Coronary artery (tissue), 2 donors: Measurements from ENCODE around the gene DNAJC11.
"Not testable (repeated sequence)": the region's sequence is repeated elsewhere in the genome, so short reads cannot be mapped to it uniquely, and the experiment has no call there.

ENCODE experiments used
- DNase-seq: peaks from one replicate; pipeline ENCODE4 v3.0.0-alpha.2; 2017; ENCODE audit warnings: low spot score
- H3K27ac ChIP-seq, 2 donors: fragments of 200-600 bp; sonication (generic); one replicate each; pipeline ENCODE4 v1.5.1; 2016 to 2019
- H3K4me3 ChIP-seq: fragments of 200-600 bp; sonication (generic); 2 replicates; pipeline ENCODE4 v1.5.1; 2016; ENCODE audit warnings: mild to moderate bottlenecking, moderate library complexity
- TF ChIP-seq, protein P1 (sequence below): fragments of 200-600 bp; sonication (generic); IDR thresholded peaks from one replicate; pipeline ENCODE4 v1.5.1; 2019; ENCODE audit warnings: antibody characterized with exemption

Gene DNAJC11

DNA sequence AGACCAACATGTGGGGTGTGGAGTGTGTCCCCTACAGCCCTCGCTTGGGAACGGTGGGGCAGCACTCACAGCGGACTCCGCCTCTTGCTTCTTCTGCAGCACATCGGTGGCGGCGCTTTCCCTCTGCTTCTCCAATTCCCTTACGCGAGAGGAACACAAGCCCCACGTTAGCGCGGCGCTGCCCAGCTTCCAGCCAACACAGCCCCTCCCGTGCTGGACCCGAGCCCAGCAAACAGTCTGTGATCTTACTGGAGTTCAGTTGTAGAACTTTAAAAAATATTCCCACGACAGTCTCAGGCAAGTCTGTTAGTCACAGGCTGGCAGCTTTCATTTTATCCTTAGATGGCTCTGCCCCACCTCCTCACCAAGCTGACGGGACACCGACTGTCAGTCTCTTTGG lies 63.4 kb downstream of the DNAJC11 start:
- peak; percentile 95 for DNase-seq
- Histone ChIP-seq H3K27ac (peak overlapping the region; percentile 77 to 80), H3K4me3 (peak overlapping the region; percentile 33)
- TF ChIP-seq, protein P1, sequence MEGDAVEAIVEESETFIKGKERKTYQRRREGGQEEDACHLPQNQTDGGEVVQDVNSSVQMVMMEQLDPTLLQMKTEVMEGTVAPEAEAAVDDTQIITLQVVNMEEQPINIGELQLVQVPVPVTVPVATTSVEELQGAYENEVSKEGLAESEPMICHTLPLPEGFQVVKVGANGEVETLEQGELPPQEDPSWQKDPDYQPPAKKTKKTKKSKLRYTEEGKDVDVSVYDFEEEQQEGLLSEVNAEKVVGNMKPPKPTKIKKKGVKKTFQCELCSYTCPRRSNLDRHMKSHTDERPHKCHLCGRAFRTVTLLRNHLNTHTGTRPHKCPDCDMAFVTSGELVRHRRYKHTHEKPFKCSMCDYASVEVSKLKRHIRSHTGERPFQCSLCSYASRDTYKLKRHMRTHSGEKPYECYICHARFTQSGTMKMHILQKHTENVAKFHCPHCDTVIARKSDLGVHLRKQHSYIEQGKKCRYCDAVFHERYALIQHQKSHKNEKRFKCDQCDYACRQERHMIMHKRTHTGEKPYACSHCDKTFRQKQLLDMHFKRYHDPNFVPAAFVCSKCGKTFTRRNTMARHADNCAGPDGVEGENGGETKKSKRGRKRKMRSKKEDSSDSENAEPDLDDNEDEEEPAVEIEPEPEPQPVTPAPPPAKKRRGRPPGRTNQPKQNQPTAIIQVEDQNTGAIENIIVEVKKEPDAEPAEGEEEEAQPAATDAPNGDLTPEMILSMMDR: no peak

GRCh38 chr1:6637770-6638169 lies 63.8 kb downstream of the DNAJC11 start:
- Histone ChIP-seq H3K27ac (peak overlapping the region; percentile 77 to 80), H3K4me3 (peak overlapping the region; percentile 33)
- TF ChIP-seq, protein P1: no peak
- DNase-seq: no peak

DNA sequence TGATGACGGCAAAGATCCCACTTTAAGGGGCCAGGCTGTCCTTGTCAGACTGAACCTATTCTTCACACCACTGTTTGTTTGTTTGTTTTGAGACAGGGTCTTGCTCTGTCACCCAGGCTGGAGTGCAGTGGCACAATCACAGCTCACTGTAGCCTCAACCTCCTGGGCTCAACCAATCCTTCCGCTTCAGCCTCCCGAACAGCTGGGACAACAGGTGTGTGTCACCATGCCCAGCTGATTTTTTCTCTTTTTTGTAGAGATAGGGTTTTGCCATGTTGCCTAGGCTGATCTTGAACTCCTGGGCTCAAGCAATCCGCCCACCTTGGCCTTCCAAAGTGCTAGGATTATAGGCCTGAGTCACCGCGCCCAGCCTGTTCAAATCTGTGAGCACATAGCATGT lies 64.8 kb downstream of the DNAJC11 start:
- peak overlapping the region; percentile 77 to 80 for H3K27ac ChIP-seq
- H3K4me3 ChIP-seq, DNase-seq: not testable (repeated sequence)

DNA sequence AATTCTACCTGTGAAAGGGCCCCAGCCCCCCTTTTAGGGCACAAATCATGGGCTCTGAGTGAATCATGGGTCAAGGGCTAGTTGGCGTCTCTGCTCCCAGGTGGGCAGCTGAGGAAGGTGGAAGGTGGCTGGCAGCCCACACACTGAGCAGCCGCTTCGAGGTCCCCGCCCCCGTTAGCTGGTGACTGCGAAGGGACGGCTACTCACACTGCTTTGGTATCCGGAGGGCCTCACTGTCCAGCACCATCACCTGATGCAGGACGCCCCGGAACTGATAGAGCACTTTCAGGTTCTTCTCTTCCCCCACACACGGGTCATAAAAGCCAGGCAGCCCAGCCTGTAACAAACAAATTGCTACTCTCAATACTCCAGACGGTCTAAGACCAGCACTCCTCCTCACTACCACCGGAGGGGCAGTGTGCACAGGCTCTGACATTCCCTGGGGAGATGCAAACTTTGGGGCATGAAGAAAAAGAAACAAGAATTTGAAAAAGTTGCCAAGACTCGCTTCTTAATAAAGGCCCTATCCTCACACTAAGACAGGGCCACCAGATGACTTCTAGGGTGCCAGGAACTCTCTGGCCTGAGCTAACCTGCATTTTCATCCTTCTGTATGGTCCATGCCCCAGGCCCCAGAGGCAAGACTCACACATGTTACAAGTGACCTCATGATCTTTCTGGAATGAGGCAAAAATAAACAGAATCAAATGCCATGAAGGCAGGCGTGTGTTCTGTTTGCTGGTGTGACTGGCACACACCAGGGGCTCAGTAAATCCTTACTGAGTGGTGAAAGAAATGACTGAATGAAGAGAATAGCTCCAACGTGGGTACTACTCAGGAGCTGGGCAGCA lies 65.5 kb downstream of the DNAJC11 start:
- Histone ChIP-seq H3K27ac (peak overlapping the region; percentile 77 to 80), H3K4me3 (no peak overlapping the region)
- no peak for DNase-seq
- TF ChIP-seq, protein P1: no peak

DNA sequence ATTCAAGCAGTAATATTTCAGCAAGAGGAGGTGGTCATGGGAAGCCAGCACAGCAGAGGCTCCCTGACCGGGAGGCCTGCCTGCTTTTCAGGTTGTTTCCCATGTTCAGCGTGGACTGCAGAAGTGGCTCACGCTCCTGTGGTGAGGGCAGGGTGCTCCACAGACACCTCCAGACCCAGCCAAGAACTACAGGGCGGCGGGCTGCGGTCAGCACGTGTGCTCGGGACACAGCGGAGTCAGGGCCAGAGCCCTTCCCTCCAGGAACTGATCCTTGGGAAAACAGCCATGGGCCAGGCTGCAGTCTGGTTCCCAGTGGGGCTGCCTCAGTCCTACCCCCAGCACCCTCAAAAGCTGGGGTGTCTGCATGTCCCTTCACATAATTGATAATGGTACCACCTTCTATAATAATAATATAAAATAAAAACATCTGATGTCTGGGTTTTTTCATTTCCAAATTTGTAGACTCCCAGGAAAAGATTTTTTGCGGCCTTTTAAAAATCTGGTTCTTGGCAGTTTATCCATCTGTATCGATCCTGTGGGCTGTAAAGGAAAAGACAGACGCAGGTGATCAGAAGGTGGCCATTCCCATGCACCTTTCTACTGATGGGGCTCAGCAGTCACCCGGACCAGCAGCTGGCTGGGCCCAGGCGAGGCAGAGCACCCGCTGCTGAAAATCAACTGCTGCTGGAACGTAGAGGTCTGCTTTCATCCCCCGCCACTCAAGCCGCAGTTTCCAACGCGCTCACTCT lies 66.3 kb downstream of the DNAJC11 start:
- no peak for DNase-seq
- TF ChIP-seq, protein P1: no peak
- Histone ChIP-seq H3K27ac (no peak overlapping the region), H3K4me3 (no peak overlapping the region)

DNA sequence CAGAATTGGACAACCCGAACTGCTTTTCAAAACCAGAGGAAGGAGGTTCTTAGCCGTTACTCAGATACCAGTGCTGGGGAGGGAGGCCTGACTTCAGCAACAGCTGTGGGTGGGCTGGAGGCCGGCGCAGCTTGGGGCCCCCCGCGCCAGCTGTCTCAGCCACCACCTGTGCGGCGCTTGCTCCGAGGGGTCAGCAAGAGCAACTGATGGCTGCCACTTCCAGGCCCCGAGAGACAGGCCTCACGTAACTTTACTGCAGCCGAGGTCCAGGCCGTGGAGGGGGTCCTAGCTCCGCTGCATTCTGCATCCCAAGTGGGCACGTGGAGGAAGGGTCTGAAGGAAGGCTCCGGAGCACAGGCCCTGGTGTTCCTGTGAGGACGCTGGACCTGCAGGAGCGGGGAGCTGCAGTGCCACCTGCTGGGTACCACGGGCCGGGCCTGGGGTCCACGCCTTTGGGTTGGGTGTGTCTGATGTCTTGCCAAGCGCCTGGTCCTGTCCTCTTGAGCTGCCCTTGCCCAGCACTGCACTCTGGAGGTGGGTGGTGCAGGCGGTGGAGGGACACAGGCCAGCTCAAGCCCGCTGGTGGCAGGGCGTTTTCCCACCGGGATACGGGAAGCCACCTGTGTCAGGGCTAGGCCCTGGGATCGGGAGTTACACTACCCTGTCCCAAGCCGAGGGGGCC lies 67.1 kb downstream of the DNAJC11 start:
- TF ChIP-seq, protein P1: no peak
- Histone ChIP-seq H3K27ac (no peak overlapping the region), H3K4me3 (no peak overlapping the region)
- no peak for DNase-seq
